G401 (cell line): ENCODE measurements around the gene ZNF107. TPM values are rescaled to one million over a fixed set of nuclear protein-coding genes. Genes with fewer than 3 reads are reported as not detected.
A peak's percentile ranks its signal among the peaks of the same experiment; 100 is the strongest.

Source experiments
- DNase-seq: peaks from one replicate; pipeline ENCODE4 v3.0.0-alpha.2; 2015; ENCODE audit warnings: low spot score
- in situ Hi-C: cut with HindIII; loops from 2 replicates; pipeline ENCODE4 v1.10.0; 2016; ENCODE audit warnings: low sequenced_read_pairs, mixed read lengths
- total RNA-seq: library from RNA; depleted of rRNA; stranded (reverse); fragments of >200 nt; shearing (Covaris generic); gene quantifications from 2 replicates; pipeline ENCODE4 v1.2.3, GENCODE V29; 2014; rRNA removed

The ZNF107 gene
- total RNA-seq: 4.1 and 7.5 TPM in 2 replicates

DNA sequence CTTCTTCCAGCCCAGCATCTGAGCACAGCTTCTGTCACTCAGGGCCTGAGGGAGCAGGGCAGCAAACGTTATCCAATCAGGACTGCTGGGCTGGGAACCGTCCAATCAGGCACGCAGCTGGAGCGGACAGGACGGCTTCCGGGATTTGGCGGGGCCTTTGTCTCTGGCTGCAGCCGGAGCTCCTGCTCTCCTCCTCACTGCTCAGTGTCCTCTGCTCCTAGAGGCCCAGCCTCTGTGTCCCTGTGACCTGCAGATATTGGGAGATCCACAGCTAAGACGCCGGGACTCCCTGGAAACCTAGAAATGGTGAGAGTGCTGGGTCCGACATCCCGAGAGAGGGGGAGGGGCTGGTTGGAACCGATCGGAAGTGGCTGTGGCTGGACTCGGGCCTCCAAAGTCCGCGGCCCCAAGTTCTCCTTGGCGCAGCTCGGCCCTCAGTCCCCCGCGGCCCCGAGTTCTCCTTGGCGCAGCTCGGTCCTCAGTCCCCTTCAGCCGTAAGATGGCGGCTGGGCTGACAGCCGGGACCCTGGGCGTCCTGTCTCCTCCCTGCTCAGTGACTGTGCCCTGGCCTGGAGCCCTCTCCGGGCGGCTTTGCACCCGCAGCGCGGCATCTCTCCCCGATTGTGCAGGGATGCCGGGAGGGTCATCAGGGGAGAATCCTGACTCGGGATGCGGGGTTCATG, at the start of gene ZNF107:
Gene ZNF107 (plus strand): TSS at position 154 of the 683 bp plus-strand sequence. CDS start 150 bp downstream, at position 304.
- DNase-seq: peak; percentile 97
- in situ Hi-C loops: no loop called here

DNA sequence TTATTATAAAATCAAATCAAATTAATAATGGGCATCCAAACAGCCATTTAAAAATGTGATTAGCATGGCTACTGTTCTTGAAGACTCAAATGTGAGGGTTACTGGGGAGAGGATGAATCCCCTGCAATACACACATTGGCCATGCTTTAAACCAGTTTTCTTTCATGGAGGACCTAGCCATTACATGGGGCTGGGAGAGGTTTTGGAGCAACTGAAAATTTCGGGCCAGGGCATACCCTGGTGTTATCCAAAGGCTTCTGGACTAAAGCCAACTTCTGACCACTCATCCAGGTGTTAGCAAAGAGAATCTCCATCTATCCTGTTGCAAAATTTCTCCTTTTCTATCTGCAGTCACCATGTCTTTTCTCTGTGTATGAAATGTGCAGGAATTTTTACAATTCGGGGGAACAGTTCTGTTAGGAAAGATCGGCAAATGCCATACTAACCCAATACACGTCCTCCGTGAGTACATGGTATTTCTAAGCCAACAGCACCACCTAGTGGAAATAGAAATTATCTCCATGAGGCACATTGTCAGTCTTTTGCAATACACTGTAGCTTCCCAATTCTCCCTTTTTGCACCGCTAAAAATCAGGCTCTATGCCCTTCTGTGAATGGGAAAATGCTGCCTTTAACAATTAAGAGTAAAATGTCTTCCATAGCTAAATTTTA, 47.0 kb upstream of the ZNF107 start:
- in situ Hi-C loops: no loop called here
- peak; percentile 28 for DNase-seq

DNA sequence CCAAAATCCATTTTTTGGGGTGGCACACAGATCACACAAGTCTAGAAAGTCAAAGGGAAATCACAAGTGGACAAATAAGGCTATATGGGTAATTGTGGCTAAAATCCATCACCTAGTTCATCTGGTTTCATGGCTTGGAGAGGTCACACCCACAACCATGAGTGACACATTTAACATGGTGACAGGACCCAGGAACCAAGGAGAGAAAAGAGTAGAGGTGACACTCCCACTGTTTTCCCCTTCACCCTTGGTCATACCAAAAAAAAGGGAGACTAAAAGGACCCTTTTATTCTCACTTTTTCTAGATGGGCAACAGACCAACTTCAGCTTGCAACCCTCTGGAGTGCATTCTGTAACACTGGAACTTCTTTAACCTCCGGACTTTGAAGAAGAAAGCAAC, 46.2 kb upstream of the ZNF107 start:
- DNase-seq: no peak
- in situ Hi-C loops: no loop called here

DNA sequence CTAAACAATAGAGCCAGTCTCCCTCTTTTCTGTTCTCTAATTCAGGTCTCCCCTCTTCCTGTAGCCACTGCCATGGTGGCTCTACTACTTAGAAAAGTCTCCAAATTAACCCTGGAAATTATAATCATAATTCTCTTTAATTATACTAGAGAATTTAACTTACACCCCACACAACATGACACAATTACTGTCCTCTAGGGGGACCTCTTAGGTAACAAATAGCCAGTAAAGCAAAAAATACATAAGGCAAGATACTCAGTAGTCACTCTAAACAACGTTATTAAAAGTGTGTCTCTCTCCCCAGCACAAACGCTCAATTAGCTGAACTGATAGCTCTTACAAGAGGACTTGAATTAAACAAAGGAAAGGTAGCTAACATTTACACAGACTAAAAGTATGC, 44.3 kb upstream of the ZNF107 start:
- in situ Hi-C loops: no loop called here

DNA sequence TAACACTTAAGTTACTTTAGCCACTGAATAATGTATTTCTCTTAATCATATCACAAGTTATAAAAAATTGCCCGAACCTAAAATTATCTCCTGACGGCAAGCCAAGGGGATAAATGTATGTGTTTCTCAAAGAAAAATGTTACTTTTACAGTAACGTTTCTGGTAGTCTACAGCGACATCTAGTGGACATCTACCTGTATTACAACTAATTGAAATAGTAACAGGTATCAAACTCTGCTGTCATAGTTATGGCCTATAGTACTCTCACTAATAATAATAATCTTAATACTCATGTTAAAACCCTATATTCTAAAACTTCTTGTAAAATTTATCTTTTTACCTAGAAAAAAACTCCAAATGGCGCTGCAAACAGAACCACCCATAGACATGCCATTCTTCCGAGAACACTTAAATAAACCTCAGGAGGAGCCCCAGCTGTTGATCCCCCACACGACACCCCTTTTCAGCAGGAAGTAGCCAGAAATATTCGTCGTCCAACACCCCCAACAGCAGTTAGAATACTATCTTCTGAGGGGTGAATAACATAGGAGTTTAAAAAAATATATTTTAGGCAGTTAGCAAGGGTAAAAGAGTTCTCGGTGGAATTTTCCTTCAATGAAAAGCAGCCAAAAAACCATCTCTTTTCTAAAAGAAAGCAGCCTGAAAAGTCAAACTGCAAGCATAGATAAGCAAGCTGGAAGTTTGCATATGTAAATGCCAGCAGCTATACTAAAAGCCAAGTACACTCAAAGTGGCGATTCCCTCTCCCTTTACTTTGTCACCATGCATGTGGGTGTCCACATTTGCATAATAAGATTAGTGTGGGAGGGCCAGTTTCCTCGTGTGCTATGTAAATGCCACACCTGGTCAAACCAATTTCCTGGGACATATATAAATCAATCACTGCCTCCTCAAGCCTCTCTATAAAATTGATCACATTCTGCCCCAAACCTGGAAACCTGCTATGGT, 40.5 kb upstream of the ZNF107 start:
- in situ Hi-C loops: no loop called here
- no peak for DNase-seq

More for the DNA sequence above, 44.3 kb upstream of the ZNF107 start:
- DNase-seq: no peak

DNA sequence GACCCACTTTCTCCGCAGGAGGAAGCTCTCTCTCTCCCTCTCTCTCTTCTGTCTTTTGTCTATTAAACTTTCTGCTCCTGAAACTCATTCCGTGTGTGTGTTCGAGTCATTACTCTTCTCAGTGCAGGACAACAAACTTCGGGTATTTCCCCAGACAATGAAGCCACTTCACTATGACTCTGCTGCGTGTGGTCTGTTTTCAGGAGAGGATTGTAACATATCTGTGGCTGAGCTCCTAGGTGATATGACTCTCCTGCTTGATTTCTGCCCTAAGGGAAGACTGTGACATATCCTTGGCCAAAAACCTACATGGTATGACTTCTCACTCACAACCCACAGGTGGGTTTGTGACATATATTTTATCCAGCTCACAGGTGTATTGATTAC, 39.9 kb upstream of the ZNF107 start:
- DNase-seq: no peak
- in situ Hi-C loops: no loop called here

DNA sequence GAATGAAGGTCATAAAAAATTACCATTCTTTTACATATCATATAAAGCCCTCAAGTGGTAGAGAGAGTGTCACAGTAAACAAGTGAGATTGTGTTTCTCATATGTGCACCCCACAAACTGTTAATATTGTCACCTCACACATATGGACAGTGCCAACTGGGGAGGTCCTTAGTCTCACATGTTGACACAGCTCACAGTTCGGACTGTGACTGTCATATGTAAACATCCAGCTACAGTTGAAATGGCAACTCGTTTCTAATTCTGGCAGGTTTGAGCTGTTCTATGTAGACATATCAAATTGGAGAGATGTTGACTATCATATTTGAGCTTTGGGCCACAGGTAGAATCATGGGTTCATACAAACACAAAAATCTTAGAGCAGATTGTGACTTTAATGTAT, 39.4 kb upstream of the ZNF107 start:
- DNase-seq: no peak
- in situ Hi-C loops: no loop called here

DNA sequence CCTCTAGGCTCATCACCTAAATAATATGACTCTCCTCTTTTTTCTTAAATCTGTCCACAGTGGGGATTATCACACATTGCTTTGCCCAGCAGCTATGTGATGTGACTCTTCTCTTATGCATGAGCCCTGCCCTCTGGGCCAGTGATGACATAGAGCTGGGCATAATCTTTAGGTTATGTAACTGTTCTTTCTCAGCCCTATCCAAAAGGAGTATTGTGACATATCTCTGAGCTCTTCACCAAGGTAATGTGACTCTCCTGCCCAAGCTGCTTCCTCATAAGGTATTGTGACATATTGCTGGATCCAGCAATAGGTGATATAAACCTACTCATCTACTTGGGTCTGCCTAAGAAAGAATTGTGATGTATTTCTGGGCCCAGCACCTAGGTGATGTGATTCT, 37.7 kb upstream of the ZNF107 start:
- in situ Hi-C loops: no loop called here
- no peak for DNase-seq

DNA sequence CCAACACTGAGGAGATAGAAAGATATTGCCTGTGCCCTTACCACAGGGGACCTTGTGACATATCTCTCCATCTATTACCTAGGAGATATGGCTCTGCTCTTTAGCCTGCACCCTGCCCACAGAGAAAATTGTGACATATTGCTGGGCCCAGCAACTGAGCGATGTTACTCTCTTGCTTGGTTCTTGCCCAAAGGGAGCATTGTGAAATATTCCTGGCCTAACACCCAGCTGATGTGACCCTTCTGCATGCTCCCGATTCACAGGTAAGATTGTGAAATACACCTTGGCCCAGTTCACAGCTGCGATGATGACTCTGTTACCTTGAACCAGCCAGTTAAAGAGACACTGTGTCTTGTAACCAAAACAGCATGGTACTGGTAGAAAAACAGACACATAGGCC, 37.2 kb upstream of the ZNF107 start:
- no peak for DNase-seq
- in situ Hi-C loops: no loop called here

DNA sequence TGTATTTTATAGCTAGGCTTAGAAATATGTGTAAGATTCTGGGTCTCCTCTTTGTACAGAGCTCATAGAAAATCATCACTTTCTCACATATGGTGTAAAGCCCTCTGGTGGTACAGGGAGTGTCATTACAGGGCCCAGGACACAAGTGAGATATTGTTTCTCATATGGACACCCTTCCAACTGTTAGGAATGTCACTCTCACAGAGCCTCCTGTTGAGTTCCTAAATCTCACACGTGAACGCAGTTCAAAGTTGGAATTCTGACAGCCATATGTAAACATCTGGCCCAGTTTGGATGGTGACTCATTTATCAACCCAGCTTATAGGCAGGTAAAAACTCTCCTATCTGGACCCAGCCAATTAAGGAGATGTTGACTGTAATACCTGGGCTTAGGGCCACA, 35.4 kb upstream of the ZNF107 start:
- peak; percentile 30 for DNase-seq
- in situ Hi-C loops: no loop called here

DNA sequence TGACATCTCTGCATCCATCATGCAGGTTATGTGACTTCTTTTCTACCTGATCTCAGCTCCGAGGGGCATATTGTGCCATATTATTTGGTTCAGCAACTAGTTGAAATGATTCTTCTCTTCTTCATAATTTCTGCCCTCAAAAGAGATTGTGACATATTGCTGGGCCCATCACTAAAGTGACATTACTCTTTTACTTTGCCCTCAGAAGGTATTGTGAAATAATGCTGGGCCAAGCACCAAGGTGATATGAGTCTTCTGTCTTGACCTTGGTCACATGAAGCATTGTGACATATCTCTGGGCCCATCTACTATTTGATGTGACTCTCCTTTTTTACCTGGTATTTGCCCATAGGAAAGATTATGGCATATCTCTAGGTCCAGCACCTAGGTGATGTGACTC, 33.9 kb upstream of the ZNF107 start:
- in situ Hi-C loops: no loop called here
- no peak for DNase-seq

DNA sequence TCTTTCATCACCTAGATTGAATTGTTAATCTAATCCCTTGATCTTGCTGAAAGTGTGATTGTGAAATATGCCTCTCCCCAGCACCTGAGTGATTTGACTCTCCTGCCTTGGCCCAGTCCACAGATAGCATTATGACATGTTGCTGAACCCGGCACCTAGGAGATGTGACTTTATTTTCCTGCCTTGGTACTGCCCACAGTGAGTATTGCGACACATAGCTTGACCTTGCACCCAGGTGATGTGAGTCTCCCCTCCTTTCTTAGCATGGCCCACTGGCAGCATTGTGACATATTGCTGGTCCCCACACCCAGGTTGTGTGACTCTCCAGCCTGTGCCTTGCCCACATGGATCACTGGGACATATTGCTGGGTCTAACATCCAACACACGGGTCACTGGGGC, 32.5 kb upstream of the ZNF107 start:
- DNase-seq: no peak
- in situ Hi-C loops: no loop called here

DNA sequence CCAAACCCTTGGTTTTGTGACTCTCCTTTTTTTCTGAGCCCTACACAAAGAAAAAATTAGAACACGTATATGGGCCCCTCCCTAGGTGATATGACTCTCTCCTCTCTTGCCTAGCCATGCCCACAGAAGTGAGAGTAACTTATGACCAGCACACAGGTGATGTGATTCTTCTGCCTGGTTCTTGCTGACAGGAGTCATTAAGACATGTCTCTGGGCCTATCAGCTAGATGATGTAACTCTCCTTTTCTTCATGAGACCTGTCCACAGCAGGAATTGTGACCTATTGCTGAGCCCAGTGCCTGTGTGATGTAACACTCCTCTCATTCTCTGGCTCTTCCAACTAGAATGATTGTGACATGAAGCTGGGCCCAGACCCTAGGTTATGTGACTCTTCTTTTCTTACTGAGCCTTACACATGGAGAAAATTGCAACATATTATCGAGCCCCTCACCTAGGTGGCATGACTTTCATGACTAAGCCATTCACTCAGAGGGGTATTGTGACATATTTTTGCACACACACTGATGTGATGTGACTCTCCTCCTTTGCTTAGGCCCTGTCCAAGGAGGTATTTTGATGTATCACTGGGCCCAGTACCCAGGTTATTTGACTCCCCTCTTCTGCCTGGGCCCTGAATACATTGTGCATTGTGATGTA, 31.4 kb upstream of the ZNF107 start:
- in situ Hi-C loops: no loop called here
- DNase-seq: no peak

DNA sequence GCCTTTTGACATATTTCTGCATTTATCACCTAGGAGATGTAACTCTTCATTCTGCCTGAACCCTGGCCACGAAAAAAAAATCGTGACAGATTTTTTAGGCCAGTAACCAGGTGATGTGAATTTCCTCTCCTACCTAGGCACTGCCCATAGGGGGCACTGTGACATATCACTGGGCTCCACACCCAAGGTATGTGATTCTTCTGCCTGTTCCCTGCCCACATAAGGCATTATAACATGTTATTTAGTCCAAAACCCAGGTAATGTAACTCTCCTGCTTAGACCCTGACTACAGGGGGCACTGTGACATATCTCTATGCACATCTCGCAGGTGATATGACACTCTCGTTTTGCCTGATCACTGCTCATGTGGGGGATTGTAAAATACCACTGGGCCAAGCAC, 29.5 kb upstream of the ZNF107 start:
- no peak for DNase-seq
- in situ Hi-C loops: no loop called here

DNA sequence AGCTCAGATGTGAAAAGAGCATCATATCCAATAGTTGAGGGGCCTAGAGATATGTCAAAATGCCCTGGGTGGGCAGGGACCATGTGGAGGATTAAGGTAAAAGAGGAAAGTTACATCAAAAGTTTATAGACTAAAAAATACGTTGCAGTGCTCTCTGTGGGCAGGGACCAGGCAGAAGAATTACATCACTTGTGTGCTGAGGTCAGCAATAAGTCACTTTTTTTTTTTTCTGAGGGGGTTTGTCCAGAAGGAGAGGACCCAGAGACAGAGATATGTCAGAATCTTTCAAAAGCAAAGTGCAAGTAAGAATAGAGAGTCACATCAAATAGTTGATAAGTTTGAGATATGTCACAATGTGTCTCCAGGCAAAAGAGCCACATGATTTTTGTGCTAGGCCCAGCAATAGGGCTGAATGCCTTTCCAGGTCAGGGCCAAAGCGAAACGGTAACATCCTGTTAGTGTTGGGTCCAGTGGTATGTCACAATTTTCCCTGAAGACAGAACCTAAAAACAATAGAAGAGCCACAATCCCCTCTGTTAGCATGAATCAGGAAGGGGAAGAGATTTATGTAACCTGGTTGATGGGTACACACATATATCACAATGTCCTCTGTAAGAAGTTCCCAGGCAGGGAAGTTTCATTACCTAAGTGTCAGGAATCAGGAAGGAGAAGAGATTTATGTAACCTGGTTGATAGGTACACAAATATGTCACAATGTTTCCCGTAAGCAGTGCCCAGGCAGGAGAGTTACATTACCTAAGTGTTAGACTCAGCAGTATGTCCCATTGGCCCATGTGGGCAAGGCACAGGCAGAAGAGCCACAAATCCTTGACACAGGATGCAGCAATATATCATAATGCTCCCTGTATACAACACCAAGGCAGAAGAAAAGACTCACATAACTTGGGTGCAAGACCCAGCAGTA, 28.1 kb upstream of the ZNF107 start:
- DNase-seq: no peak
- in situ Hi-C loops: no loop called here

DNA sequence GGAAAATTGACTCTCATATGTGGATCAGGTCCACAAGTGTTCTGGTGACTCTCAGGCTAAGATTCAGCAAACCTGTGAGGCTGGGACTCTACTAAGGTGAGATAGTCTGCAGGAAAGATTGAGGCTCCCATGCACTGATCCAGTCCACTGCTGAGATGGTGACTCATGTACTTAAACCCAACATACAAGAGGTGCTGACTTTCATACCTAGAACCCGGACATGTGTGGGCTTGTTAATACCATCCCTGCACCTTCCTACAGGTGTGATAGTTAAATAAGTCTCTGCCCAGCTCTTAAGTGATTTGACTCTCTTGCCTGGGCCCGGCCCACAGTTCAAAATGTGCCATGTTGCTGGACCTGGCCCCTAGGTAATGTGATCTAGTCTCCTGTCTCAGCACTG, 27.1 kb upstream of the ZNF107 start:
- no peak for DNase-seq
- in situ Hi-C loops: no loop called here

DNA sequence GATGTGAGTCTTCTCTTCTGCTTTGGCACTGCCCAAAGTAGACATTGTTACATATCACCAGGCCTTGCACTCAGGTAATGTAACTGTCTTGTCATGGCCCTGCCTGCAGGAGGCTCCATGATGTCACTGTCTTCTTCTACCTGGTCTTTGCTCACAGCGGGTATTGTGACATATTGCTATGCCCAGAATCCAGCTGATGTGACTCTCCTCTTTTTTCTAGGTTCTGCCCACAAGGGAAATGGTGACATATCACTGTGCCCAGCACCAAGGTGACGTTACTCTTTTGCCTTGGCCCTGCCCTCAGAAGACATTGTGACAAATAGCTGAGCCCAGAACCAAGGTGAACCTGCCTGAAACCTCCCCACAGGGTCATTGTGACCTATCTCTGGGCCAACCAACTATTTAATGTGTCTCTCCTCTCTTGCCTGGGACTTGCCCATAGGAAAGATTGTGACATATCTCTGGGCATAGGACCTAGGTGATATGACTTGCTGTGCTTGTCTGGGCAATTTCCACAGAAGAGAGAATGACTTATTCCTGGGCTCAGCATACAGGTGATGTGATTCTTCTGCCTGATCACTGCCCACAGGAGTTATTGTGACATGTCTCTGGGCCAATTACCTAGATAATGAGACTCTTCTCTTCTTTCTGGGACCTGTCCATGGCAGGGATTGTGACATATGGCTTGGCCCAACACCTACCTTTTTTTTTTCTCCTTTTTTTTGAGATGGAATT, 26.5 kb upstream of the ZNF107 start:
- no peak for DNase-seq
- in situ Hi-C loops: no loop called here

DNA sequence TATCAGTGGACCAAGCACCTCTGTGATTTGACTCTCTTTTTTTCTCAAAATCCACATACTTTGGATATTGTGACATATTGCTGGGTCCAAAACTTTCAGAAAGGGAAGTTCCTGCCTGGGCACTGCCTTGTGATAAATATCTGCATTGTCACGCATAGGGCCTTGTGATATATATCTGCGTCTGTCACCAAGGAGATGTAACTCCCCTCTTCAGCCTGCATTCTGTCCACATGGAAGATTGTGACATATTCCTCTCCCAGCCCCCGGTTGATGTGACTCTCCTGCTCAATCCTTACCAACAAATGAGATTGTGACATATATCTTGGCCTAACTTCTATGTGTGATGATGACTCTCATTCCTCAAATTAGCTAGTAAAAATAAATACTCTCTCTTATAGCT, 25.4 kb upstream of the ZNF107 start:
- no peak for DNase-seq
- in situ Hi-C loops: no loop called here
